Measurements from ENCODE around the gene OR51V1. TPM values are rescaled to one million over a fixed set of nuclear protein-coding genes. Genes with fewer than 3 reads are reported as not detected.

OR51V1 gene
- total RNA-seq, 1 donor from 2014 or later: not detected

DNA sequence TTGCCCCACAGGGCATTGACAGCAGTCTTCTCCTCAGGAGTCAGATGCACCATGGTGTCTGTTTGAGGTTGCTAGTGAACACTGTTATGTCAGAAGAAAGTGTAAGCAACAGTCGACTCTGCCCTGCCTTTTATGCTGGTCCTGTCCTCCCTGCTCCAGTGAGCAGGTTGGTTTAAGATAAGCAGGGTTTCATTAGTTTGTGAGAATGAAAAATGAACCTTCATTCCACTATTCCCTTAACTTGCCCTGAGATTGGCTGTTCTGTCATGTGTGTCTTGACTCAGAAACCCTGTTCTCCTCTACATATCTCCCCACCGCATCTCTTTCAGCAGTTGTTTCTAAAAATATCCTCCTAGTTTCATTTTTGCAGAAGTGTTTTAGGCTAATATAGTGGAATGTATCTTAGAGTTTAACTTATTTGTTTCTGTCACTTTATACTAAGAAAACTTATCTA, 33.9 kb upstream of the OR51V1 start, which contains the start of gene HBD:
Gene HBD, minus strand, starts transcription at position 103 of the 454 bp plus-strand sequence. Its CDS starts 50 bp downstream, at position 53.
- no peak for TF ChIP-seq CTCF (IDR thresholded peaks at IDR 0.05)
- DNase-seq: no peak
- no peak for ATAC-seq (ENCODE audit: low read depth)
- Mint-ChIP-seq H3K4me1 (peaks cover 3% of the 10 kb centered on the region), H3K36me3 (ENCODE audit: low read depth) (no peaks in the 10 kb centered on the region), H3K27ac (no peak within 1 kb of the TSS), H3K27me3 (peaks cover 4% of the 10 kb centered on the region), H3K9me3 (no peaks in the 10 kb centered on the region), H3K4me3 (no peak within 1 kb of the TSS)
- ChIA-PET CTCF (no interaction called here), POLR2A (no interaction called here)
- intact Hi-C loops (cut with micrococcal nuclease): no loop called here

DNA sequence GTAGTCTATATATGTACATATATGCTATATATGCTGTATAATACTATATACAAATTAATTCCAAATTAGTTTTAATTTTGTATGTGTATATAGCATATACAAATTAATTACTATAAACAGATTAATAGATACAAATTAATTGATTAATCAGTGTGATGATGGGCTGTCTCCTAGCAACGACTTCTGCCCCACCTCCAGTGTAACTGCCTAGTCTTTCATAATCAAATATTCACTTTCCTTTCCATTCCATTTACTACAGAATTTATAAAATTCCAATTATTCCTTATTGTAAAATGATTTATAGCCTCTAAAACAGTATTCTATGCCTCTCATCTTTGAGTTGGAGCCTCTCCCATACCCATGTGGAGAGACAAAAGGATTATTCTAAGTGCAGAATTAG, 32.8 kb upstream of the OR51V1 start:
- intact Hi-C loops (cut with micrococcal nuclease): no loop called here
- TF ChIP-seq CTCF (IDR thresholded peaks at IDR 0.05): no peak
- peaks cover 4% of the 10 kb centered on the region for H3K27me3 Mint-ChIP-seq

DNA sequence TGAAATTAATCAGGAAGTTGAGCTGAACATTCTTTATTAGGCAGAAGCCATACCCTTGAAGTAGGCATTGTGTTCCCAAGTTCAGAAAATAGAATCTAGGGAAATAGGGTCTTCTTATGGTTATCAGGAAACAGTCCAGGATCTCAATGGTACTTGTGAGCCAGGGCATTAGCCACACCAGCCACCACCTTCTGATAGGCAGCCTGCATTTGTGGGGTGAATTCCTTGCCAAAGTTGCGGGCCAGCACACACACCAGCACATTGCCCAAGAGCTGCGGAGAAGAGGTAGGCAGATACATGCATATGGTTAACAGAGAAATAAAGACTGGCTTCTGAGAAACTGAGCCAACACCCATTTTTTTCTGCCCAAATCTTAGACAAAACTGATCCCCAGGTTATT, 32.3 kb upstream of the OR51V1 start:
- ChIA-PET CTCF (no interaction called here), POLR2A (no interaction called here)
- no peak for TF ChIP-seq CTCF (IDR thresholded peaks at IDR 0.05)
- no peak for ATAC-seq (ENCODE audit: low read depth)
- H3K27ac Mint-ChIP-seq: no peak overlapping the region
- no peak overlapping the region for H3K4me3 Mint-ChIP-seq
- peaks cover 4% of the 10 kb centered on the region for H3K27me3 Mint-ChIP-seq
- no peak for DNase-seq
- no peaks in the 10 kb centered on the region for H3K36me3 Mint-ChIP-seq (ENCODE audit: low read depth)
- intact Hi-C loops (cut with micrococcal nuclease): no loop called here
- peaks cover 3% of the 10 kb centered on the region for H3K4me1 Mint-ChIP-seq
- H3K9me3 Mint-ChIP-seq: no peaks in the 10 kb centered on the region

More for the DNA sequence above, 32.8 kb upstream of the OR51V1 start:
- Mint-ChIP-seq H3K9me3 (no peaks in the 10 kb centered on the region), H3K4me1 (peaks cover 3% of the 10 kb centered on the region), H3K36me3 (ENCODE audit: low read depth) (no peaks in the 10 kb centered on the region), H3K27ac (no peak overlapping the region), H3K4me3 (no peak overlapping the region)
- no peak for ATAC-seq (ENCODE audit: low read depth)
- no peak for DNase-seq
- POLR2A ChIA-PET: no interaction called here
- CTCF ChIA-PET: no interaction called here

DNA sequence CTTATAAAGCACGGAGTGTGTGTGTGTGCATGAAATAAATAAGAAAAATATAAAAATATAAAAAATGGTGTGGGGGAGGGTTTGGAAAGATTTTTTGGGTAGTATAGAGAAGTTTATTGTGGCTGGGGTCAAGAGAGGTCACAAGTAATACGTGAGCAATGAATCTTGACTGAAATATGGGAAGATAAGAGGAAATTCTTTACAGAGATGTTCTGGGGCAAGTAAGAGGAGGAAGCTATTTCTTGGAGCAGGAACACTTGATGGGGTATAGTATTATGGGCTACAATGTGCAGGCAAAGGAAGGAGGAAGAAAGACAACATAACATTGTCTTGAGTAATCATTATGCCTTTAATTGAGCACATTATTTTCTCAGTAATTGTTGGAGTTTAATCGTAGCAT, 31.7 kb upstream of the OR51V1 start:
- peaks cover 4% of the 10 kb centered on the region for H3K27me3 Mint-ChIP-seq
- no peak for TF ChIP-seq CTCF (IDR thresholded peaks at IDR 0.05)
- ATAC-seq (ENCODE audit: low read depth): no peak
- intact Hi-C loops (cut with micrococcal nuclease): no loop called here
- H3K4me3 Mint-ChIP-seq: no peak overlapping the region
- no peak for DNase-seq
- H3K4me1 Mint-ChIP-seq: peaks cover 3% of the 10 kb centered on the region
- POLR2A ChIA-PET: no interaction called here
- CTCF ChIA-PET: no interaction called here
- H3K9me3 Mint-ChIP-seq: no peaks in the 10 kb centered on the region
- H3K36me3 Mint-ChIP-seq (ENCODE audit: low read depth): no peaks in the 10 kb centered on the region
- no peak overlapping the region for H3K27ac Mint-ChIP-seq

DNA sequence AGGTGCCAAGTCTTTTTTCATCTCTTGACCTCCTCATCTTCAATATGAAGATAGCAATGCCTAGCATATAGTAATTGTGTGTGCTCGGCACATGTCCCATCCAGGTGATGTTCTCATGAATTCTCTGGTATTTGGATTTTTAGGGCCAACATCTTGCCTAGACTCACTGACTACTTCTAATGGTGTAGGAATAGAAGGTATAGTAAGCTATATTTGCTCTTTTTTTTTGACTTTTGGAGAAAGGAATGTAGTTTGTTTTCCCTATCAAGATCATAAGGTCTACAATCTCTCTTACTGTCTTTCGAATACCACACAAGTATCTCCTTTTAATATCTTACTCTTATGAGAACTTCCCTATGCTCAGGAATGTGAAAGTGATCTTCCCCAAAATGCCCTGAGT, 30.6 kb upstream of the OR51V1 start:
- peaks cover 3% of the 10 kb centered on the region for H3K4me1 Mint-ChIP-seq
- no peak for TF ChIP-seq CTCF (IDR thresholded peaks at IDR 0.05)
- ChIA-PET CTCF (no interaction called here), POLR2A (no interaction called here)
- no peak for ATAC-seq (ENCODE audit: low read depth)
- H3K4me3 Mint-ChIP-seq: no peak overlapping the region
- DNase-seq: no peak
- no peaks in the 10 kb centered on the region for H3K36me3 Mint-ChIP-seq (ENCODE audit: low read depth)
- intact Hi-C loops (cut with micrococcal nuclease): no loop called here
- H3K27me3 Mint-ChIP-seq: peaks cover 4% of the 10 kb centered on the region
- no peak overlapping the region for H3K27ac Mint-ChIP-seq
- no peaks in the 10 kb centered on the region for H3K9me3 Mint-ChIP-seq

Data from activated B cell treated with CpG ODN at 0.5 μM for 24 hours (primary cell).